Vagina (tissue), 2 donors: ENCODE data around the gene MTCH1. TPM values are rescaled to one million over a fixed set of nuclear protein-coding genes. Genes with fewer than 3 reads are reported as not detected.

ENCODE experiments used
- DNase-seq, 2 donors: peaks; one replicate each; pipeline ENCODE4 v3.0.0-alpha.2; 2017; ENCODE audit errors: extremely low spot score in 2 of 2
- H3K27ac ChIP-seq: fragments of 200-600 bp; sonication (generic); one replicate; pipeline ENCODE4 v1.5.1; 2019
- H3K27me3 ChIP-seq: fragments of 200-600 bp; sonication (generic); one replicate; pipeline ENCODE4 v1.5.1; 2019
- H3K36me3 ChIP-seq, 2 donors: fragments of 200-600 bp; sonication (generic); one replicate each; pipeline ENCODE4 v1.5.1; 2017 to 2019
- H3K4me1 ChIP-seq: fragments of 200-600 bp; sonication (generic); one replicate; pipeline ENCODE4 v1.5.1; 2019
- H3K4me3 ChIP-seq, 2 donors: fragments of 200-600 bp; sonication (generic); 1 replicate in 1 of 2; 2 replicates in 1 of 2; pipeline ENCODE4 v1.5.1; 2016 to 2019
- H3K9me3 ChIP-seq: fragments of 200-600 bp; sonication (generic); one replicate; pipeline ENCODE4 v1.5.1; 2019
- CTCF ChIP-seq, 3 experiments: fragments of 450-650 bp in 2 of 3; fragments of 200-600 bp in 1 of 3; sonication (generic) in 1 of 3; IDR thresholded peaks; one replicate each; pipeline ENCODE4 v1.5.1; 2017 to 2019; ENCODE audit warnings: antibody characterized with exemption in 3 of 3, mild to moderate bottlenecking in 2 of 3, moderate library complexity in 2 of 3
- POLR2A ChIP-seq, 2 donors: fragments of 450-650 bp; IDR thresholded peaks; one replicate each; pipeline ENCODE4 v1.6.1; 2017; ENCODE audit warnings: antibody characterized with exemption in 2 of 2, mild to moderate bottlenecking in 2 of 2, moderate library complexity in 2 of 2
- POLR2AphosphoS5 ChIP-seq, 2 donors: sonication (generic); formaldehyde crosslinking; IDR thresholded peaks; one replicate each; pipeline ENCODE4 v1.9.0; 2017; ENCODE audit warnings: antibody characterized with exemption in 2 of 2, mild to moderate bottlenecking in 2 of 2, low read depth in 1 of 2; ENCODE audit not compliant: insufficient read depth in 1 of 2
- intact Hi-C: fragments of 100-400 bp; cut with DNase I; formaldehyde crosslinking; loops from one replicate; pipeline ENCODE4 v1.15.1; 2023
- total RNA-seq: library from RNA; depleted of rRNA; stranded (reverse); fragments of >200 nt; gene quantifications from one replicate; pipeline ENCODE4 v1.2.3, GENCODE V29; 2016

The MTCH1 gene
- total RNA-seq, 1 donor from 2014 or later = 233 TPM

GRCh38 chr6:36927691-36928546, 58.1 kb downstream of the MTCH1 start:
- no peak for TF ChIP-seq POLR2A (IDR thresholded peaks at IDR 0.05)
- TF ChIP-seq CTCF (IDR thresholded peaks at IDR 0.05) = no peak
- H3K36me3 ChIP-seq = peaks cover 0 to 13% of the 10 kb centered on the region in 2 donors
- peak overlapping the region; percentile 73 for H3K27ac ChIP-seq
- no peaks in the 10 kb centered on the region for H3K27me3 ChIP-seq
- intact Hi-C loops = no loop called here
- peaks cover 47% of the 10 kb centered on the region for H3K4me1 ChIP-seq
- no peaks in the 10 kb centered on the region for H3K9me3 ChIP-seq
- DNase-seq = no peak
- H3K4me3 ChIP-seq = no peak overlapping the region

GRCh38 chr6:36926708-36927513, 59.1 kb downstream of the MTCH1 start:
- intact Hi-C loops = no loop called here
- TF ChIP-seq POLR2AphosphoS5 (IDR thresholded peaks at IDR 0.05; ENCODE audit: insufficient read depth in 1 of 2, low read depth in 1 of 2) (no peak), CTCF (IDR thresholded peaks at IDR 0.05) (no peak), POLR2A (IDR thresholded peaks at IDR 0.05) (no peak)
- no peaks in the 10 kb centered on the region for H3K9me3 ChIP-seq

GRCh38 chr6:36925809-36926208, 60.2 kb downstream of the MTCH1 start:
- no peaks in the 10 kb centered on the region for H3K9me3 ChIP-seq
- no peak overlapping the region for H3K4me3 ChIP-seq
- intact Hi-C loops = no loop called here
- H3K36me3 ChIP-seq = peaks cover 0 to 26% of the 10 kb centered on the region in 2 donors
- DNase-seq = no peak
- TF ChIP-seq CTCF (IDR thresholded peaks at IDR 0.05) (no peak), POLR2A (IDR thresholded peaks at IDR 0.05) (no peak), POLR2AphosphoS5 (IDR thresholded peaks at IDR 0.05; ENCODE audit: insufficient read depth in 1 of 2, low read depth in 1 of 2) (no peak)
- H3K27me3 ChIP-seq = no peaks in the 10 kb centered on the region
- H3K27ac ChIP-seq = peak overlapping the region; percentile 73
- H3K4me1 ChIP-seq = peaks cover 47% of the 10 kb centered on the region

More at GRCh38 chr6:36926708-36927513, 59.1 kb downstream of the MTCH1 start:
- Histone ChIP-seq H3K27me3 (no peaks in the 10 kb centered on the region), H3K27ac (peak overlapping the region; percentile 73), H3K36me3 (peaks cover 0 to 19% of the 10 kb centered on the region in 2 donors), H3K4me1 (peaks cover 47% of the 10 kb centered on the region), H3K4me3 (no peak overlapping the region)
- DNase-seq = no peak

- Histone ChIP-seq H3K27ac (peak overlapping the region; percentile 73), H3K27me3 (no peaks in the 10 kb centered on the region), H3K9me3 (no peaks in the 10 kb centered on the region), H3K36me3 (peaks cover 0 to 31% of the 10 kb centered on the region in 2 donors), H3K4me3 (no peak overlapping the region), H3K4me1 (peaks cover 48% of the 10 kb centered on the region)
- intact Hi-C loops = no loop called here
- TF ChIP-seq POLR2AphosphoS5 (IDR thresholded peaks at IDR 0.05; ENCODE audit: insufficient read depth in 1 of 2, low read depth in 1 of 2) (no peak), CTCF (IDR thresholded peaks at IDR 0.05) (no peak)
- DNase-seq = no peak
These were observed 61.1 kb downstream of the MTCH1 start for GRCh38 chr6:36924778-36925374.
